Peyer's patch (tissue), 4 donors: ENCODE measurements around the gene PITPNM1.

Experiments used
- CTCF ChIP-seq, 6 experiments: fragments of 450-650 bp in 4 of 6; fragments of 200-600 bp in 2 of 6; sonication (generic) in 1 of 6; IDR thresholded peaks; one replicate each; pipeline ENCODE4 v1.5.1; 2017 to 2019; ENCODE audit warnings: antibody characterized with exemption in 6 of 6, mild to moderate bottlenecking in 3 of 6, moderate library complexity in 1 of 6
- POLR2A ChIP-seq, 2 donors: fragments of 450-650 bp; IDR thresholded peaks; one replicate each; pipeline ENCODE4 v1.5.1; 2017; ENCODE audit warnings: antibody characterized with exemption in 2 of 2, mild to moderate bottlenecking in 2 of 2, moderate library complexity in 2 of 2

GRCh38 chr11:67538306-67538705 is 33.1 kb upstream of the PITPNM1 start:
- TF ChIP-seq CTCF (IDR thresholded peaks at IDR 0.05), result no peak
- no peak for TF ChIP-seq POLR2A (IDR thresholded peaks at IDR 0.05)
